Stimulated activated CD8-positive, alpha-beta memory T cell treated with anti-CD3 and anti-CD28 coated beads, Interleukin-2, amount 100 ng/mL, for 1 hour (primary cell): ENCODE measurements around the gene GOLGA8F.
"Not testable (repeated sequence)": the region's sequence is repeated elsewhere in the genome, so short reads cannot be mapped to it uniquely, and the experiment has no call there.

Source experiments
- DNase-seq, 2 donors: peaks; one replicate each; pipeline ENCODE4 v3.0.0-alpha.2; 2020; ENCODE audit warnings: low read depth in 2 of 2

GOLGA8F gene, protein sequence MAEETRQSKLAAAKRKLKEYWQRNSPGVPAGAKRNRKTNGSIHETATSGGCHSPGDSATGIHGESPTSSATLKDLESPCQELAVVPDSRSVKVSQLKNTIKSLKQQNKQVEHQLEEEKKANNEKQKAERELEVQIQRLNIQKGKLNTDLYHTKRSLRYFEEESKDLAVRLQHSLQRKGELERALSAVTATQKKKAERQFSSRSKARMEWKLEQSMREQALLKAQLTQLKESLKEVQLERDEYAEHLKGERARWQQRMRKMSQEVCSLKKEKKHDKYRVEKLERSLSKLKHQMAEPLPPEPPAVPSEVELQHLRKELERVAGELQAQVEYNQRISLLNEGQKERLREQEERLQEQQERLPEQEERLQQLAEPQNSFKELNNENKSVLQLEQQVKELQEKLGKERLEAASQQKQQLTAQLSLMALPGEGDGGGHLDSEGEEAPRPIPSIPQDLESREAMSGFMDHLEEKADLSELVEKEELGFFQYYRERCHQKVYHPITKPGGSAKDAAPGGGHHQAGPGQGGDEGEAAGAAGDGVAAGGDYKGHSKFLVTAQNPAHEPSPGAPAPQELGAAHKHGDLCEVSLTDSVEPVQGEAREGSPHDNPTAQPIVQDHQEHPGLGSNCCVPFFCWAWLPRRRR

DNA sequence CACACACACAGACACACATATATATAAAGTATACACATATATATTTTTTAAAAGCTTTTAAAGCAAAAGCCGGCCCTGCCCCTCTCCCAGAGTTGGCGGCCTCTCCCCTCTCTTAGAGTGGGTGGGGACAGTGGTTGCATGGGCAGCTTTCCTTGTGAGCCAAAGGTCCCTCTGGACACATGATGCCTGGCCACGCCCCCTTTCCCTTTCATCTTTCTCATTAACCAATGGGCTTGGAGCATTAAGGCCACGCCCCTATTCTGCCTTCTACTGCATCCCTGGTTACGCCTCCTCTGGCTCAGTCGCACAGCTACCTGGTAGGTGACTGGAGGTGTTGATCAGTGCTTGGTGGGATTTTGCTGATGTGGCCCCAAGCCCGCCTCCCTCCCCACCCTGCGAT, at the start of gene GOLGA8F:
Gene GOLGA8F (plus strand): TSS at position 301 of the 400 bp plus-strand sequence. CDS start 98 bp downstream, at position 399.
- DNase-seq, result not testable (repeated sequence)

DNA sequence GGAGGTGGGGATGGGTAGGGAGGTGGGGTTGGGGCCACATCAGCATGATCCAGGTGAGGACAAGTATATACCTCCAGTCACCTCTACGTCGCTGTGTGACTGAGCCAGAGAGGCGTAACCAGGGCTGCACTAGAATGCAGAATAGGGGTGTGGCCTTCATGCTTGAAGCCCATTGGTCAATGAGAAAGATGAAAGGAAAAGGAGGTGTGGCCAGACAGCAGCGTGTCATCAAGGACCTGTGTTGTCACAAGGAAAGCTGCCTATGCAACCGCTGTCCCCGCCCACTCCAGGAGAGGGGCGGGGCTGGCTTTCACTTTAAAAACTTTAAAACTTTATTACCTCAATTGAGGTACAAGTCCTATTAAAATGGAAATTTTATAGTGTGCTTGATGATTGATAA, 20.5 kb upstream of the GOLGA8F start, which contains the start of gene GOLGA6L24:
Gene GOLGA6L24 (minus strand): TSS at position 101 of the 400 bp plus-strand sequence. CDS start 61 bp downstream, at position 40.
- not testable (repeated sequence) for DNase-seq

DNA sequence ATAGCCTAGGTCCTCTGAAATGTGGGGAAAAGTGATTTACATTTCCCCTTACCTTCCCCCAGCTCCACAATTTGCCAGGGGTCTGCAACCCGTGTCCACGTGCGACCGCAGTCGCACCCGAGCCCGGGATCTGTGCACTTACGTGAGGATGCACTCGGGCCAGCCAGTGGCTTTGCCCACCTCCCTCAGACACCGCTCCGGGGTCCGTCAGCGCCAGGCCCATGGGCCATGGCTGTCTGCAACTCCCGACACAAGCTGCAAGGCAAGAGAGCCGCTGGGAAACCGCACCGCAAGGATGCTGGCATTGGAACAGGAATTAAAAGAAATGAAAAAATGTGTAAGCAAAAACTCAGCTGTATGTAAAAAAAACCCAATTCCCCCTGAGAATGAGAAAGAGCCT, 13.0 kb upstream of the GOLGA8F start:
- not testable (repeated sequence) for DNase-seq

DNA sequence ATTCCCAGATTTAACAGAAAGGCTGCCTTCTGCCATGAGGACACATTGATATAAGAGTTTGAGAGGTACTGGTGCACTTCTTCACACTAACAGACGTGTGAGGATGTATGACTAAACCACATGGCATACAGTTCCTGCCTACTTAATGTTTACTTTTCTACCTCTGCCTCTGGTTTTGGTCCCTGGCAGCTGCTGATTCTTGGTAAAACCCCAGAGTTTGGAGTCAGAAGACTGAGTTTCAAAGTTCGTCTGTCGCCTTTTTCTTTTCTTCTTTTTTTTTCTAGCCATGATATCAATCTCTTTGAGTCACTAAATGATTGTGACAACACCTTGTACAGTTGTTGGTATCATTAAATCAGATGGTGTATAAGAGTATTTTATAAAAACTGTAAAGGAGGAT, 1.6 kb downstream of the GOLGA8F start:
- not testable (repeated sequence) for DNase-seq

DNA sequence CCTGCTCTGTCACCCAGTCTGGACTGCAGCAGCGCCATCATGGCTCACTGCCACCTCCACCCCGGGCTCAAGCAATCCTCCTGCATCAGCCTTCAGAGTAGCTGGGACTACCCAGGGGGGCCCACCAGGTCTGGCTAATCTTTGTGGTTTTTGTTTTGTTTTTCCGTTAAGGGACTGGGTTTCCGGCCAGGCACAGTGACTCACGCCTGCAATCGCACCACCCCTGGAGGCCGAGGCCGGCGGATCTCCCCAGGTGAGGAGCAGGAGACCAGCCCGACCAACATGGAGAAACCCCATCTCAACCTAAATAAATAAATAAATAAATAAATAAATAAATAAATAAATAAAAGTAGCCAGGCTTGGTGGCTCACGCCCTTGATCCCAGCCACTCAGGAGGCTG, 17.6 kb downstream of the GOLGA8F start:
- DNase-seq, result not testable (repeated sequence)

DNA sequence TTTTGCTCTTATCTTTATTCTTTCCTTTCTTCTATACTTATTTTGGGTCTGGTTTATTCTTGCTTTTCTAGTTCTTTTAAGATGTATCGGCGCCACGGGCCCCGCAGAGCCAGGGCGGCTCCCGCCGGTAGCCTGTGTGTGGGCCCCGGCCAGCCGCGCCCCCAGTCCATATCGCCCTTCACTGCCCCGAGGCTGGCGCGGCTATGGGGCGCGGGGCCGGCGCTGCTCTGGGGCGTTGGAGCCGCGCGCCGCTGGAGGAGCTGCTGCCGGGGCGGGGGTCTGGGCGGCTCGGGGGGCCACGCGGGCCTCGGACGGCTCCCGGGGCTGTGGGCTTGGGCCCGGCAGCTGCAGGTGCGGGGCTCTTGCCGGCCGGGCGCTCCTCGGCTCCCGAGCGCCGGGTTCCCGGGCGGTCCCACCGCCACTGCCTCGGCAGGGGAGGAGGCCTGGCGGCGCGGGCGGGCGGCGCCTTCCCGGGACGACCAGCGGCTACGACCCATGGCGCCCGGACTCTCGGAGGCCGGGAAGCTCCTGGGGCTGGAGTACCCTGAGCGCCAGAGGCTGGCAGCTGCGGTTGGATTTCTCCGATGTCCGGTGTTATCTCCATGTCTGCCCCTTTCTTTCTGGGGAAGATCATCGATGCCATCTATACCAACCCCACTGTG, 24.4 kb downstream of the GOLGA8F start:
- DNase-seq, result not testable (repeated sequence)

DNA sequence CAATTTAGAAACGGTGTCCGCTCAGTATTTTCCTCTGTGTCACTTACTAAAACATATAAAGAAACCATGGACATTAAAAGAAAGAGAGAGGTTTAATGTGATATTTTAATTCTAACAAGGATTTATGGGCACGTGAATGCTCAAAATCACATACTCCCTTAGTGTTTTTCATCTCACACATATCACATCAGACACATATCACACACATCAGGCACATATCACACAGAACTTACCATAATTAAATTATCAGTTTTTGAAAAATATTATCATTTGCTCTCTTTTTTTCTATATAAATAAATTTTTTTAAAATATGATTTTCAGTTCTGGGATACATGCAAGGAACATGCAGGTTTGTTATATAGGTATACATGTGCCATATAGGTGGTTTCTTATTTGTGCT, 42.0 kb downstream of the GOLGA8F start:
- not testable (repeated sequence) for DNase-seq

DNA sequence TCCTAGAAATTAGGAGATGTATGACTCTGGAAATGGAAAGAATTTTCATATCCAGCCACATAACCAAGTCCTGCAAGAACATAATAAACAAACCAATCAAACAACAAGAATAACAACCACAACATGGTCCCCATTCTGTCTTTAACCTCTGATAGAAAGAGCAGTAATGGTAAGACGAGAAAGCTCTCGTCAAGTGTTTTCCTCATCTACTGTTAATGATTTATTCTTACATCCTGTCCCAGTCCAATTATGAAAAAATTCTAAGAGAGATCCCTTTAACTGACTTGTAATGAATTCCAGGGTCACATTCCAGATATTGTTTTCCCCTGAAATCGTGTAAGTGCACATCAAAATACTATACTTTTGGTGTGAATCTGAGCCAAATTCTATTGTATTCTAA, 57.1 kb downstream of the GOLGA8F start:
- not testable (repeated sequence) for DNase-seq
